ENCODE measurements around the gene MANSC4.

DNA sequence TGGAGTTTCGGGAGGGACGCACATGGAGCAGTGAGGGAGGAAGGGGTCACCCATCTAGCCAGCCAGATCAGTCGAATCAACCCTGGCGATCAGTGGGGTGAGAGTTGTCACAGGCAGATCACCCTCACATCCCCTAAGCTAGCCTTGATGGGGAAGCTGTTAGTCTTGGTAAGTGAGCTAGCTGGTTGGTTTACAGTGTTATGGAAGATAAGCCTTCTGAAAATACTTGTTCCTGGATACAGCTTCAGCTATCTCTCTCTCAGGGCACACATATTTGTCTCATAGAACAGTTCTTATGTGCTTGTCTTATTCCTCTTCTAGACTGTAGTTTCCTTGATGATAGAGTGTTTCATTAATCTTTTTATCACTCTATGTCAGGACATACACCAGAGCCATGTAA, 26.2 kb upstream of the MANSC4 start:
- TF ChIP-seq POLR2A (IDR thresholded peaks at IDR 0.05) = no peak
- TF ChIP-seq, protein P1, sequence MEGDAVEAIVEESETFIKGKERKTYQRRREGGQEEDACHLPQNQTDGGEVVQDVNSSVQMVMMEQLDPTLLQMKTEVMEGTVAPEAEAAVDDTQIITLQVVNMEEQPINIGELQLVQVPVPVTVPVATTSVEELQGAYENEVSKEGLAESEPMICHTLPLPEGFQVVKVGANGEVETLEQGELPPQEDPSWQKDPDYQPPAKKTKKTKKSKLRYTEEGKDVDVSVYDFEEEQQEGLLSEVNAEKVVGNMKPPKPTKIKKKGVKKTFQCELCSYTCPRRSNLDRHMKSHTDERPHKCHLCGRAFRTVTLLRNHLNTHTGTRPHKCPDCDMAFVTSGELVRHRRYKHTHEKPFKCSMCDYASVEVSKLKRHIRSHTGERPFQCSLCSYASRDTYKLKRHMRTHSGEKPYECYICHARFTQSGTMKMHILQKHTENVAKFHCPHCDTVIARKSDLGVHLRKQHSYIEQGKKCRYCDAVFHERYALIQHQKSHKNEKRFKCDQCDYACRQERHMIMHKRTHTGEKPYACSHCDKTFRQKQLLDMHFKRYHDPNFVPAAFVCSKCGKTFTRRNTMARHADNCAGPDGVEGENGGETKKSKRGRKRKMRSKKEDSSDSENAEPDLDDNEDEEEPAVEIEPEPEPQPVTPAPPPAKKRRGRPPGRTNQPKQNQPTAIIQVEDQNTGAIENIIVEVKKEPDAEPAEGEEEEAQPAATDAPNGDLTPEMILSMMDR (IDR thresholded peaks at IDR 0.05) = no peak
